Measurements from ENCODE around the gene THYN1. TPM values are rescaled to one million over a fixed set of nuclear protein-coding genes. Genes with fewer than 3 reads are reported as not detected.

THYN1 gene
- total RNA-seq, 1 experiment from 2014 or later = 97.0 TPM

- H2BK15ac ChIP-seq (ENCODE audit: low read depth, low read length) = no peak overlapping the region
- H2BK120ac ChIP-seq (ENCODE audit: low read depth, low read length, poor library complexity, severe bottlenecking) = no peak overlapping the region
- Mint-ChIP-seq H3K4me3 (no peak overlapping the region), H3K9me3 (no peaks in the 10 kb centered on the region), H3K27me3 (ENCODE audit: low read depth) (no peaks in the 10 kb centered on the region), H3K36me3 (ENCODE audit: insufficient read depth in 1 of 3, low read depth in 3 of 3) (peaks cover 21 to 47% (median 35%) of the 10 kb centered on the region in 3 experiments), H3K27ac (no peak overlapping the region), H3K4me1 (peaks cover 23 to 26% of the 10 kb centered on the region in 2 experiments)
- H2BK12ac ChIP-seq (ENCODE audit: insufficient read length, low read depth, low read length) = no peak overlapping the region
- H4K20me1 ChIP-seq (ENCODE audit: control insufficient read depth, insufficient read depth, insufficient read length) = no peaks in the 10 kb centered on the region
- H3K4me1 ChIP-seq (ENCODE audit: insufficient read depth, low read length) = 0 out of 2 replicates have a peak, but pooled peaks cover 2% of the 10 kb centered on the region
- no peak overlapping the region for H3K4me2 ChIP-seq (ENCODE audit: insufficient read depth, insufficient read length, low read length)
- H3K9me3 ChIP-seq (ENCODE audit: control insufficient read depth, low read depth, low read length) = no peaks in the 10 kb centered on the region
- no peak overlapping the region for H4K5ac ChIP-seq (ENCODE audit: insufficient read length, low read depth, low read length)
- H3K56ac ChIP-seq (ENCODE audit: insufficient read length, low read depth, low read length) = no peak overlapping the region
- H3K14ac ChIP-seq (ENCODE audit: insufficient read depth, low read length) = no peak overlapping the region
- H3K23ac ChIP-seq (ENCODE audit: insufficient read length, low read depth, low read length) = no peak overlapping the region
- no peak overlapping the region for H3T11ph ChIP-seq (ENCODE audit: low read length)
- H3K23me2 ChIP-seq (ENCODE audit: insufficient read length, low read depth, low read length, poor library complexity, severe bottlenecking) = peaks cover 3% of the 10 kb centered on the region
- H3K79me2 ChIP-seq (ENCODE audit: insufficient read depth, low read length) = no peaks in the 10 kb centered on the region
- H3K79me1 ChIP-seq (ENCODE audit: insufficient read depth, low read depth, low read length, poor library complexity, severe bottlenecking) = no peaks in the 10 kb centered on the region
- TF ChIP-seq CTCF (conservative IDR thresholded peaks at IDR 0.05) = no peak
- H3K4ac ChIP-seq (ENCODE audit: low read depth, low read length) = no peak overlapping the region
- no CpG with 5 or more reads among the region's 2 CpGs for WGBS (ENCODE audit: extremely low coverage, insufficient read length, low lambda C conversion rate)
- no peak for DNase-seq
- no peak overlapping the region for H2BK5ac ChIP-seq (ENCODE audit: insufficient read length, low read length)
- no peak overlapping the region for H2AFZ ChIP-seq (ENCODE audit: low read length)
- no peak overlapping the region for H4K91ac ChIP-seq (ENCODE audit: insufficient read length, low read depth, low read length)
- no peak overlapping the region for H3K27ac ChIP-seq (ENCODE audit: insufficient read length, low read depth, low read length)
- H4K8ac ChIP-seq (replicated peaks; ENCODE audit: insufficient read length, low read depth, low read length) = no peak overlapping the region
- no peaks in the 10 kb centered on the region for H3K27me3 ChIP-seq (ENCODE audit: insufficient read depth, low read length)
- no peak overlapping the region for H2AK5ac ChIP-seq (ENCODE audit: insufficient read length, low read length)
- no peak overlapping the region for H3K18ac ChIP-seq (ENCODE audit: insufficient read length, low read depth, low read length)
- H2BK20ac ChIP-seq (ENCODE audit: low read depth, low read length, poor library complexity, severe bottlenecking) = no peak overlapping the region
- no peak overlapping the region for H3K9ac ChIP-seq (ENCODE audit: extremely low read depth, insufficient read length, low read length)
Measured at GRCh38 chr11:134250675-134251074, 2.5 kb downstream of the THYN1 start.

Measured in H9 (cell line).